LoVo (cell line): ENCODE measurements around the gene ADAMTS6.
A peak's percentile ranks its signal among the peaks of the same experiment; 100 is the strongest.

Experiments
- DNase-seq: peaks from one replicate; pipeline ENCODE4 v3.0.0-alpha.2; 2016; ENCODE audit warnings: low spot score

ADAMTS6 gene

GRCh38 chr5:65279603-65280002 lies 202.1 kb downstream of the ADAMTS6 start:
- DNase-seq = no peak

- no peak for DNase-seq
Measured at GRCh38 chr5:65276178-65276890, 205.4 kb downstream of the ADAMTS6 start.

- DNase-seq = no peak
Measured at GRCh38 chr5:65271906-65272305, 209.8 kb downstream of the ADAMTS6 start.

- no peak for DNase-seq
Measured at GRCh38 chr5:65268525-65268924, 213.2 kb downstream of the ADAMTS6 start.

GRCh38 chr5:65264420-65264819 lies 217.3 kb downstream of the ADAMTS6 start:
- no peak for DNase-seq

GRCh38 chr5:65263321-65263720 lies 218.4 kb downstream of the ADAMTS6 start:
- DNase-seq = no peak

GRCh38 chr5:65262649-65263059 lies 219.1 kb downstream of the ADAMTS6 start:
- DNase-seq = no peak

GRCh38 chr5:65262096-65262495 lies 219.6 kb downstream of the ADAMTS6 start:
- DNase-seq = no peak

GRCh38 chr5:65261499-65261898 lies 220.2 kb downstream of the ADAMTS6 start:
- no peak for DNase-seq

- DNase-seq = no peak
Measured at GRCh38 chr5:65255294-65255693, 226.4 kb downstream of the ADAMTS6 start.

GRCh38 chr5:65252977-65253376 lies 228.7 kb downstream of the ADAMTS6 start:
- no peak for DNase-seq

GRCh38 chr5:65248896-65249295 lies 232.8 kb downstream of the ADAMTS6 start:
- DNase-seq = no peak

GRCh38 chr5:65247594-65247993 lies 234.1 kb downstream of the ADAMTS6 start:
- no peak for DNase-seq

- no peak for DNase-seq
Measured at GRCh38 chr5:65246741-65247140, 235.0 kb downstream of the ADAMTS6 start.

- DNase-seq = no peak
Measured at GRCh38 chr5:65244031-65244430, 237.7 kb downstream of the ADAMTS6 start.

GRCh38 chr5:65243161-65243560 lies 238.6 kb downstream of the ADAMTS6 start:
- no peak for DNase-seq

- no peak for DNase-seq
Measured at GRCh38 chr5:65229841-65230240, 251.9 kb downstream of the ADAMTS6 start.

GRCh38 chr5:65213921-65214525 lies 267.7 kb downstream of the ADAMTS6 start:
- DNase-seq = peak; percentile 12

GRCh38 chr5:65209341-65209740 lies 272.4 kb downstream of the ADAMTS6 start:
- DNase-seq = no peak

GRCh38 chr5:65204966-65205365 lies 276.8 kb downstream of the ADAMTS6 start:
- DNase-seq = no peak

GRCh38 chr5:65203746-65204145 lies 278.0 kb downstream of the ADAMTS6 start:
- DNase-seq = no peak

- DNase-seq = no peak
Measured at GRCh38 chr5:65199993-65200675, 281.6 kb downstream of the ADAMTS6 start.

- peak; percentile 30 for DNase-seq
Measured at GRCh38 chr5:65198456-65199120, 283.1 kb downstream of the ADAMTS6 start.
